GM18951 (cell line): ENCODE results near the gene USP22.
A peak's percentile ranks its signal among the peaks of the same experiment; 100 is the strongest.

Experiments
- POLR2A ChIP-seq: IDR thresholded peaks from 4 replicates; pipeline ENCODE4 v1.6.1; 2011; ENCODE audit warnings: mild to moderate bottlenecking; ENCODE audit not compliant: insufficient read length, insufficient read depth; ENCODE audit errors: extremely low read depth
- in situ Hi-C: fragments of 300-500 bp; cut with MboI; formaldehyde crosslinking; loops from one replicate; pipeline ENCODE4 v1.12.0; 2022; ENCODE audit warnings: low sequenced_read_pairs, mixed read lengths, inconsistent platforms; ENCODE audit not compliant: unreplicated experiment

Gene USP22

GRCh38 chr17:20997711-20998570 lies 44.9 kb downstream of the USP22 start:
- in situ Hi-C loops, result no loop called here
- TF ChIP-seq POLR2A, result peak; percentile 25

- in situ Hi-C loops, result no loop called here
- no peak for TF ChIP-seq POLR2A
Measured at GRCh38 chr17:20996724-20997615, 45.8 kb downstream of the USP22 start.

GRCh38 chr17:20995873-20996723 lies 46.7 kb downstream of the USP22 start:
- no peak for TF ChIP-seq POLR2A
- in situ Hi-C loops, result no loop called here

DNA sequence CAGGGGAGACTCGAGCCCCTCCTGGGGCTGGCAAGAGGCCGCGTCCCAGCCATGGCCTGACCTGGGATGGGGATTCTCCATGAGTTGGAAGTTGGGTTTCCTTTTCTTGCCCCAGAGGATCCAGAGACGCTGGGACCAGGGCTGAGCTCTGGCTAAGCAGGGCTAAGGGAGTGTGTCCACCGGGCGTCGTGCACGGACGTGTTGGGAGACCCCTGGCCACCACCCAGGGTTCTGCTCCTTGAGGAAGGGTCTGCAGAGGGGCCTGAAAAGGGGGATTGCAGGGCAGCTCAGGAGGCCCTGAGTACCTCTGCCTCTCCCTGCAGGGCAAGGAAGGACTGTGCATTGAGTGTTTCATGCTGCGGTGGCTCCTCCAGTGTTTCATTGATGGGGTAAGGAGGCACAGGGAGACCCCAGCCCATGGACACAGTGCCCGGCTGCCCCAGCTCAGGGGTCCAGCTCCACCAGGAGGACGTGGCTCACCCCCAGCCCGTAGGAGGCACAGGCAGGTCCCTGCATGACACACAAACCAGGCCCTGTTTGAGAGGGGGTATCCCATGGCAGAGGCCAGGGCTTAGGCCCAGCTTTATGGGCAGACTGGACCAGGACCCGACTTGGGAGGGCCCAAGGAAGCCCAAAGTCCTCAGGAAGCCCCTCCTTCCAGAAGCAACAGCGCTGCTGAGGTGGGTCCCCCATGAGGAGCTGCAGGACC lies 47.5 kb downstream of the USP22 start:
- no peak for TF ChIP-seq POLR2A
- in situ Hi-C loops, result no loop called here

DNA sequence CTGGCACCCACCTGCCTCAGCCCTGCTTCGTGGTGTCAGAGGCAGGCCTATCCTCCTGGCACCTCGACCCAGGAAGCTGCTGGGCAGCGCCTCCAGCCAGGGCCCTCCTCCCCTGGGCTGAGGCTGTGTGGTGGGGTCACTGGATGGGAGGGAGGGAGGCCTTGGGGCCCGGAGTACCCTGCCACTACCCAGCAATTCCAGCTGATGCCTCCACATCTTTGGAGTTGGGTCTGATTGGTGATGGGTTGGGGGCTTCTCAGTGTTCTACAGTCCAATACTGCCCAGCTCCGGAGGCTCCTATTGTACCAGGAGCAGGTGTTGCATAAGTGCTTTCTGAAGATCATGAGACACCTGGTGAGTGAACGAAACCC lies 48.0 kb downstream of the USP22 start:
- TF ChIP-seq POLR2A, result no peak

DNA sequence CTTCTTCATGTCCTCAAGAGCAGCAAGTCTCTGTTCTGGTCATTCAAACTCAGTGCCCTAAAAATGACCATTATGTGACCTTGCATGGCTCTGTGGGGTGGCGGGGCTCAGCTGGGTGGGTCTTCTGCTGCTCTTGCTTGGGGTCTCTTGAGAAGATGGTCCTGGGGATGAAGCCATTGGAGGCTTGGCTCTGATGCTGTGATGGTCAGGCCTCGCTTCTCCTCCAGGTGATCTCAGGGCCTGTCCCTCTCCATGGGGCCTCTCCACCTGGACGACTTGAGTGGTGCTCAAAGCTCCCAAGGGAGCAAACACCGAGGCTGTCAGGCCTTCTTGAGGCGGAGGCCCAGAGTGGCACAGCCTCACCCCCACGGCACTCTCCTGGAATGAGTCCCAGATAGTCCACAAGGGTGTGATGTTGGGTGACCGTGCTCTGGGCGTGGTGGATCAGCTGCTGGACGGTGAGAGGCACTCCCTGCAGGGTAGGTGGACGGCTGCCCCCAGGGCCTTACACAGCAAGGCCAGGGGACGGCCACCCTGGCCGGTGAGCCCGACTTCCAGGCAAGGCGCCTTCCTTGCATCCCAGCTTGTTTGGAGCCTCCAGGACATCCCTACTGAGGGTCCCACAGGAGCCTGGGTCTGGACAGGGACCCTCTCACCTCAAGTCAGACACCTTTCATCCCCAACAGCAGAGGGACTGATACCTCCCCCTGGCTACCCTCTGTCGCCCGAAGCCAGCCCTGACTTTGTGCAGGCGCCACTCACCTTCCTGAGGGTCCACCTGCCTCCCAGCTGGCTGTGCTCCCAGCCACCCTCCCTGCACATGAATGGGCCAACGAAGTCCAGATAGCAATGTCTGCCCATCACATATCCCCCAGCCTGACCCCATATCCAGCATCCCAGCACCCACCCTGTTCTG lies 48.7 kb downstream of the USP22 start:
- no peak for TF ChIP-seq POLR2A
- in situ Hi-C loops, result no loop called here

More for the DNA sequence above, 48.0 kb downstream of the USP22 start:
- in situ Hi-C loops, result no loop called here

DNA sequence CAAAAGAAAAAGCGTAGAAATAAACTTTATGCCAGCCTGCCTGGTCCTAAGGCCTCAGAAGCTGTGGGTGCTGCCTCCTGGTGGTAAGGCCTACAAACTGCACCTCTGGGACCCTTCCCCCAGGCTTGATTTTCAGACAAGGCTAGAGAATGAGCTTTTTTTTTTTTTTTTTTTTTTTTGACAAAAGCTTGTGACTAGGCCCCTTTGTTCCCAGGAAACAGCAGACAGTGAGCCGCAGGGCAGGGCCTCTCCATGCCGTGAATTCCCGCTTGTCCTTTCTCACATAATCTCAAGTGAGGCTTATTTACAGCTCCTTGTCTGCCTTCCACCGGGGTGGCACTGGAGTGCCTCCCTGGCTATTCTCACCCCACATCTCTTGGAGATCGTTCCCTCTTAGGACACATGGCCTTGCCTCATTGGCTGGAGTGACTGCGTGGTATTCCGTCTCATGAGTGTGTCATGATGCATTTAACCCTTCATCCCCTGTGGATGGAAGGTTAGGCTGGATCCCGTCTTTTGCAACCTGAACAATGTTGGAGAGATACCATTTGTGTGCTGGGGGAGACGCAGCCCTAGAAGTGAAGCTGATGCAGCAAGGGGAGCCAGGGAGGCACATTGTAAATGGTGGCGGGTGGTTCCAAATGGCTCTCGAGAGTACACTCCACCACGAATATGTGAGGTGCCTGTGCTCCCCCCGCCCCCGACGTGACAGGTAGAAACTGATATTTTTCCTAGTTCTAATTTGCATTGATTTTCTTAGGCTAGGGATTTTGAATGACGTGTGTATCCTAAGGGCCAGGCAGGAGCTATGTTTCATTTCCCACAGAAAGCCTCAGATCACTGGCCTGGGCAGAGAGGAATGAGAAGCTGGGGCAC lies 49.6 kb downstream of the USP22 start:
- in situ Hi-C loops, result no loop called here
- TF ChIP-seq POLR2A, result no peak

DNA sequence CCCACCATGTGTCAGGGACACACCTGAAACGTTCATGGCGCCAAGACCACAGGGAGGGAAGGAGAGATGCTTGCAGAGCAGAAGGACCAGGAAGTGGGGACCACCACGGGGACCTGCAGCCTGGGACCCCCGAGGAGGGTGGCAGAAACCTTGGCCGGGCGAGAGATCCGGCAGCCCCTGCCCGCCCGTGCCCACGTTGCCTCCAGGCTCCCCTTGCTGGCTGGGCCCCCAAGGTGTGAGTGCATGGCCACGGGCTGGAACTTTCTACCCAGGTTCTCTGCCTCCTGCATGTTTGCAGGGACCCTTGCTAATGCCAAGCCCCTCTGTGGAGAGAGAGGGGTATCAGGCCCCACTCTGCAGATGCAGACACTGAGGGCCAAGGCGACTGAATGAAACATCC lies 50.4 kb downstream of the USP22 start:
- in situ Hi-C loops, result no loop called here
- TF ChIP-seq POLR2A, result no peak

GRCh38 chr17:20991276-20992037 lies 51.4 kb downstream of the USP22 start:
- TF ChIP-seq POLR2A, result no peak
- in situ Hi-C loops, result no loop called here
